GM12878 (cell line): ENCODE measurements around the gene RASSF8. TPM values are rescaled to one million over a fixed set of nuclear protein-coding genes. Genes with fewer than 3 reads are reported as not detected.
A peak's percentile ranks its signal among the peaks of the same experiment; 100 is the strongest.

Source experiments
- ATAC-seq: fragments of 200-7000 bp; cut with Tn5 transposase; 3 replicates; pipeline ENCODE4 v1.9.1; 2020; ENCODE audit warnings: mild to moderate bottlenecking, moderate library complexity
- BruUV-seq: library from RNA; stranded (reverse); fragments of 400-500 nt; replicated peaks from 2 replicates; lab custom pipeline; 2021; lab: Mats Ljungman, UMichigan
- CTCF ChIA-PET: fragments of 300-600 bp; sonication (Branson Sonifier 250); formaldehyde crosslinking; extraction: SDS; loops from one replicate; lab custom pipeline; 2021; ENCODE audit warnings: inconsistent platforms; lab: Yijun Ruan, JAX
- POLR2A ChIA-PET: fragments of 350-600 bp; formaldehyde crosslinking; extraction: SDS; loops from one replicate; lab custom pipeline; 2021; ENCODE audit warnings: inconsistent platforms; lab: Charles Lee
- RAD21 ChIA-PET: fragments of 300-600 bp; sonication (Branson Sonifier 250); formaldehyde crosslinking; loops from one replicate; lab custom pipeline; 2023; ENCODE audit warnings: antibody characterized with exemption; ENCODE audit not compliant: unreplicated experiment; lab: Charles Lee
- SMC1A ChIA-PET: fragments of 300-600 bp; sonication (Branson Sonifier 250); formaldehyde crosslinking; loops from one replicate; lab custom pipeline; 2023; ENCODE audit not compliant: unreplicated experiment, uncharacterized antibody; lab: Charles Lee
- DNase-seq: peaks from one replicate; pipeline ENCODE4 v3.0.0-alpha.2; 2011; ENCODE audit warnings: low read depth, low spot score
- FAIRE-seq: peaks from 3 replicates; lab custom pipeline; 2011; peaks lifted over from hg19 to GRCh38; lab: Jason Lieb, UNC
- H2AFZ ChIP-seq: 2 replicates; pipeline ENCODE4 v1.6.0; 2011; ENCODE audit warnings: low read depth, low read length, control low read depth; ENCODE audit not compliant: control insufficient read depth
- H3K27ac ChIP-seq: 2 replicates; pipeline ENCODE4 v1.5.1; 2011; ENCODE audit warnings: control low read depth; ENCODE audit not compliant: control insufficient read depth, insufficient read depth
- H3K27me3 ChIP-seq, 2 experiments: replicated peaks in 1 of 2; 2 replicates each; pipeline versions ENCODE4 v1.6.0 to v1.6.1; 2011; ENCODE audit warnings: low read length in 1 of 2; ENCODE audit not compliant: control insufficient read depth in 2 of 2, insufficient read depth in 2 of 2
- H3K36me3 ChIP-seq, 2 experiments: 2 replicates each; pipeline ENCODE4 v1.5.1; 2011; ENCODE audit warnings: low read length in 1 of 2; ENCODE audit not compliant: control insufficient read depth in 2 of 2, insufficient read depth in 2 of 2
- H3K4me1 ChIP-seq: 2 replicates; pipeline ENCODE4 v1.6.1; 2011; ENCODE audit warnings: mild to moderate bottlenecking, low read length, moderate library complexity, mixed read lengths; ENCODE audit not compliant: control insufficient read depth, insufficient read depth
- H3K4me2 ChIP-seq: 2 replicates; pipeline ENCODE4 v1.6.0; 2011; ENCODE audit warnings: control low read depth; ENCODE audit not compliant: control insufficient read depth, insufficient read depth
- H3K4me3 ChIP-seq: fragments of 200-600 bp; sonication (generic); 2 replicates; pipeline ENCODE4 v1.5.1; 2016
- H3K79me2 ChIP-seq: 2 replicates; pipeline ENCODE4 v1.6.0; 2011; ENCODE audit warnings: low read length; ENCODE audit not compliant: control insufficient read depth, insufficient read depth
- H3K9ac ChIP-seq: 2 replicates; pipeline ENCODE4 v1.8.0; 2011; ENCODE audit warnings: low read length, control low read depth, mixed read lengths; ENCODE audit not compliant: control insufficient read depth, insufficient read depth
- H3K9me3 ChIP-seq: replicated peaks from 3 replicates; pipeline ENCODE4 v1.5.1; 2011; ENCODE audit warnings: mild to moderate bottlenecking, low read length; ENCODE audit not compliant: control insufficient read depth, insufficient read depth
- H4K20me1 ChIP-seq: 2 replicates; pipeline ENCODE4 v1.6.0; 2011; ENCODE audit not compliant: control insufficient read depth, insufficient read depth
- BACH1 ChIP-seq: fragments of 450-650 bp; IDR thresholded peaks from 2 replicates; pipeline ENCODE4 v1.6.1; 2017; ENCODE audit warnings: mild to moderate bottlenecking, borderline replicate concordance
- CBX3 ChIP-seq: fragments of 200-600 bp; sonication (generic); IDR thresholded peaks from 2 replicates; pipeline ENCODE4 v1.6.1; 2016; ENCODE audit warnings: low read depth, borderline replicate concordance
- HCFC1 ChIP-seq: fragments of 150-350 bp; IDR thresholded peaks from 2 replicates; pipeline ENCODE4 v1.6.1; 2014; ENCODE audit warnings: low read length
- HDAC6 ChIP-seq: fragments of 200-600 bp; sonication (generic); IDR thresholded peaks from one replicate; pipeline ENCODE4 v1.8.0; 2017; ENCODE audit warnings: antibody characterized with exemption; ENCODE audit not compliant: unreplicated experiment
- LARP7 ChIP-seq: fragments of 450-650 bp; IDR thresholded peaks from 2 replicates; pipeline ENCODE4 v1.6.1; 2017; ENCODE audit warnings: mild to moderate bottlenecking
- SPI1 ChIP-seq: IDR thresholded peaks from 2 replicates; pipeline ENCODE4 v1.6.1; 2011; ENCODE audit warnings: low read depth, mild to moderate bottlenecking, low read length, moderate library complexity, borderline replicate concordance; ENCODE audit not compliant: insufficient read depth
- ZNF207 ChIP-seq: fragments of 450-650 bp; IDR thresholded peaks from 2 replicates; pipeline ENCODE4 v1.6.1; 2014; ENCODE audit warnings: antibody characterized with exemption, mild to moderate bottlenecking, borderline replicate concordance
- WGBS: methylation state at CpG from one replicate; pipeline ENCODE4 v1.1.6; 2016; ENCODE audit warnings: low lambda C conversion rate; ENCODE audit not compliant: insufficient replicate concordance, insufficient coverage; ENCODE audit errors: missing lambda C conversion rate; 5-methylcytosine and 5-hydroxymethylcytosine counted together
- in situ Hi-C: fragments of 300-500 bp; cut with MboI; formaldehyde crosslinking; loops from 9 replicates; pipeline ENCODE4 v1.14.3; 2018; ENCODE audit warnings: mixed read lengths
- intact Hi-C: fragments of 100-400 bp; cut with micrococcal nuclease; formaldehyde crosslinking; loops from one replicate; pipeline ENCODE4 v1.14.2; 2022; ENCODE audit not compliant: unreplicated experiment
- polyA plus RNA-seq, 11 experiments: library from polyadenylated mRNA; depleted of rRNA in 4 of 11; unstranded in 6 of 11; stranded (reverse) in 5 of 11; fragments of >200 nt; fragmentation: Nextera tagmentation in 4 of 11; fragmentation: Illumina TruSeq in 1 of 11; extraction: Ambion mirVana in 4 of 11; extraction: Trizol in 1 of 11; gene quantifications; 1 replicate in 1 of 11; 2 replicates in 10 of 11; pipeline versions ENCODE4 v1.2.1 to v1.2.3, GENCODE V29; 2011 to 2016; ENCODE audit warnings: inconsistent platforms in 2 of 11, missing spikeins in 2 of 11, low read depth in 1 of 11
- total RNA-seq, 4 experiments: library from RNA; depleted of rRNA in 3 of 4; stranded (reverse); fragments of >200 nt in 3 of 4; fragmentation: Illumina TruSeq in 1 of 4; extraction: Trizol in 1 of 4; gene quantifications; 2 replicates each; pipeline versions ENCODE4 v1.2.1 to v1.2.3, GENCODE V29; 2013 to 2021
- TF ChIP-seq, protein P1 (sequence below): fragments of 150-350 bp; IDR thresholded peaks from 2 replicates; pipeline ENCODE4 v1.6.1; 2014; ENCODE audit warnings: mild to moderate bottlenecking, low read depth, low read length

RASSF8 gene
- total and polyA plus RNA-seq, 10 of the 15 experiments (the other 5 are each of a cell fraction or from before 2014, with no cell fraction given) = 0.06 to 0.18 (median 0.08) TPM; not detected in 6

DNA sequence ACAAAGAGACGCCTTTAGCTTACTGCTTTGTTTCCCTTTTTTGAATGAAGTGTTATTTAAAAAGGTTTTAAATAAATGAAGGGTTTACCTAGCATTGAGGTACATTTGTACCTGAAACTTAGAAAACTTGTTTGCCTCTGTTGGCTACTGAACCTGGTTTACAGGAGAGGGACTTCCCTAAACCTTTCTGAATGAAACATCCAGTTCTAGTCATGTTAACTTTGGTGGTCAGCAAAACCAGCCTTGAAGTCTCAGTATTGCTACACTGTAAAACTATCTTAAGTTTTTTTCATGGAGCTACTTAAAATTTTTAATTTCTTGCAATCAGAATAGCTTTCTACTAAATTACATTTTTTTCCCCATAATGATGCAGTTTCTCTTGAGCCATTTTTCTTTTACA, 38.2 kb downstream of the RASSF8 start:
- H3K9me3 ChIP-seq = no peaks in the 10 kb centered on the region
- no TSS peak for BruUV-seq
- intact Hi-C loops (no loop called here), in situ Hi-C loops (no loop called here)
- ChIA-PET POLR2A (no interaction called here), CTCF (interaction anchor here (0.8 kb wide), 1 partner anchor 9 kb away, joined by 3 read pairs; no protein-coding TSS in a partner anchor), RAD21 (no interaction called here)
- ATAC-seq = peak; percentile 94
- no peaks in the 10 kb centered on the region for H4K20me1 ChIP-seq
- DNase-seq = no peak
- no peak overlapping the region for H3K27ac ChIP-seq
- H2AFZ ChIP-seq = no peak overlapping the region
- H3K27me3 ChIP-seq = no peaks in the 10 kb centered on the region
- H3K4me2 ChIP-seq = no peak overlapping the region
- no peaks in the 10 kb centered on the region for H3K36me3 ChIP-seq
- TF ChIP-seq, protein P1, sequence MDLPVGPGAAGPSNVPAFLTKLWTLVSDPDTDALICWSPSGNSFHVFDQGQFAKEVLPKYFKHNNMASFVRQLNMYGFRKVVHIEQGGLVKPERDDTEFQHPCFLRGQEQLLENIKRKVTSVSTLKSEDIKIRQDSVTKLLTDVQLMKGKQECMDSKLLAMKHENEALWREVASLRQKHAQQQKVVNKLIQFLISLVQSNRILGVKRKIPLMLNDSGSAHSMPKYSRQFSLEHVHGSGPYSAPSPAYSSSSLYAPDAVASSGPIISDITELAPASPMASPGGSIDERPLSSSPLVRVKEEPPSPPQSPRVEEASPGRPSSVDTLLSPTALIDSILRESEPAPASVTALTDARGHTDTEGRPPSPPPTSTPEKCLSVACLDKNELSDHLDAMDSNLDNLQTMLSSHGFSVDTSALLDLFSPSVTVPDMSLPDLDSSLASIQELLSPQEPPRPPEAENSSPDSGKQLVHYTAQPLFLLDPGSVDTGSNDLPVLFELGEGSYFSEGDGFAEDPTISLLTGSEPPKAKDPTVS = no peak
- peak; percentile 21; the same call in 1 of the 2 replicates for TF ChIP-seq SPI1
- TF ChIP-seq, all 136 proteins: peak for 1
- Histone ChIP-seq H3K79me2 (no peaks in the 10 kb centered on the region), H3K9ac (no peak overlapping the region), H3K4me3 (no peak overlapping the region), H3K4me1 (no peaks in the 10 kb centered on the region)
- SMC1A ChIA-PET = no interaction called here
- WGBS = 37% methylated on average over 1 of the region's 1 CpG
- no peak for FAIRE-seq

DNA sequence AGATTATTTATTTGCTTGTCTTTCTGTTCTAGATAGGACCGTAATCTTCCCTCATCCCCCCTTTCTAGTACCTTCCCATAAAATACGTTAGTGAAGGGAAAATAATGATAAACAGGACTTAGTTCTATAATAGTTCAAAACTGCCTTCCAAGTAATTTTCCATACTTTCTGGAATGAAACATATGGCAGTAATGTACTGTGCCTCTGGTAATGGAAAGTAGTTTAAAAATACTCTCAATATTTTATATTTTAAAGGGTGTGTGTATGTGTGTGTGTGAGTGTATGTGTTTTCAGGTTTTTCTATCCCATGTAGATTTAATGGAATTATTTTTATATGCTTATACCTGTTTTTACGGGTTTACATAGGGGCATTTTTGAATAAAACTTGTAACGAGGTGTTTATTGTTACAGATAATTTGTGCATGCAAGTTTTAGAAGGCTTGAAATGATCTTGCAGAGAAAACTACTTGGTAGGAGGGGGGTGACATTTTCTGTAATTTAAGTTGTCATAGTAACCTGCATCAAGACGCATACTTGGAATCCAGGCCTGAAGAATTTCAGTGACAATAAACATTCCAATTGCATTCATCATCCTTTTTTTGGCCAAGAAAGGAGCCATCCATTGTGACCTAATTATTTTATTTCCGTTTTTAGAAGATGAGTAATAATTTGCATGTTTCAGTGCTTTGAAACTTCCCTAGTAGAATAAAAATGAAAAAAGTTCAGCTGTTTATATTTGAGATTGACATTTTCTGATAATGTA, 38.9 kb downstream of the RASSF8 start:
- H3K27ac ChIP-seq = no peak overlapping the region
- intact Hi-C loops = no loop called here
- CTCF ChIA-PET = no interaction called here
- H2AFZ ChIP-seq = no peak overlapping the region
- no TSS peak for BruUV-seq
- SMC1A ChIA-PET = interaction anchor here (0.7 kb wide), 1 partner anchor 38 kb away, joined by 3 read pairs; no protein-coding TSS in a partner anchor
- no peaks in the 10 kb centered on the region for H3K36me3 ChIP-seq
- no peak for ATAC-seq
- H3K4me2 ChIP-seq = no peak overlapping the region
- H3K9me3 ChIP-seq = no peaks in the 10 kb centered on the region
- H3K9ac ChIP-seq = no peak overlapping the region
- H3K79me2 ChIP-seq = no peaks in the 10 kb centered on the region
- H4K20me1 ChIP-seq = no peaks in the 10 kb centered on the region
- 33% methylated on average over 6 of the region's 6 CpGs for WGBS
- RAD21 ChIA-PET = interaction anchor here (0.7 kb wide), 1 partner anchor 433 kb away, joined by 3 read pairs; no protein-coding TSS in a partner anchor
- POLR2A ChIA-PET = interaction anchor here (0.6 kb wide), 1 partner anchor 889 kb away, joined by 3 read pairs; no protein-coding TSS in a partner anchor
- no peak for DNase-seq
- no peaks in the 10 kb centered on the region for H3K27me3 ChIP-seq
- in situ Hi-C loops = no loop called here
- no peak overlapping the region for H3K4me3 ChIP-seq
- FAIRE-seq = no peak
- no peaks in the 10 kb centered on the region for H3K4me1 ChIP-seq
- TF ChIP-seq CBX3 (no peak), HCFC1 (no peak), HDAC6 (no peak), ZNF207 (no peak), LARP7 (no peak), BACH1 (no peak)
